Measurements from ENCODE around the gene FRMPD1. TPM values are rescaled to one million over a fixed set of nuclear protein-coding genes. Genes with fewer than 3 reads are reported as not detected.

Gene FRMPD1
- total and polyA plus RNA-seq, 2 donors (not counting 1 experiment from before 2014, with no cell fraction given): not detected

GRCh38 chr9:37679649-37680402 is 29.1 kb downstream of the FRMPD1 start:
- Histone ChIP-seq H3K4me3 (replicated peaks in 1 of 4; ENCODE audit: control extremely low read depth in 1 of 4, insufficient read depth in 1 of 4, low read depth in 3 of 4, low read length in 4 of 4) (no peak overlapping the region), H3K4me1 (ENCODE audit: control insufficient read depth, extremely low read depth, insufficient read depth, low read length) (no peaks in the 10 kb centered on the region), H3K79me2 (ENCODE audit: control insufficient read depth, insufficient read depth, low read length) (no peaks in the 10 kb centered on the region), H3K36me3 (ENCODE audit: control insufficient read depth, insufficient read depth, low read length) (no peaks in the 10 kb centered on the region), H3K27ac (ENCODE audit: insufficient read depth, low read length) (no peak overlapping the region), H3K27me3 (ENCODE audit: control insufficient read depth, insufficient read depth, low read length) (peaks cover 8% of the 10 kb centered on the region), H3K4me2 (ENCODE audit: extremely low read depth, insufficient read depth, low read length) (no peak overlapping the region), H2AFZ (ENCODE audit: low read length) (no peak overlapping the region), H3K9me3 (ENCODE audit: control insufficient read depth, insufficient read depth, low read depth, low read length) (no peaks in the 10 kb centered on the region), H3K9ac (ENCODE audit: insufficient read depth, low read length) (no peak overlapping the region), H4K20me1 (ENCODE audit: control insufficient read depth, extremely low read depth, insufficient read depth, low read length) (no peaks in the 10 kb centered on the region)
- no peak for DNase-seq (ENCODE audit: low read depth in 2 of 2)
- TF ChIP-seq EZH2 (IDR thresholded peaks at IDR 0.05; ENCODE audit: low read length, missing control alignments): no peak
- TF ChIP-seq CTCF (conservative IDR thresholded peaks at IDR 0.05 in 1 of 2, IDR thresholded peaks at IDR 0.05 in 1 of 2; ENCODE audit: low read depth in 1 of 2, low read length in 2 of 2): no peak

- Histone ChIP-seq H3K4me3 (replicated peaks in 1 of 4; ENCODE audit: control extremely low read depth in 1 of 4, insufficient read depth in 1 of 4, low read depth in 3 of 4, low read length in 4 of 4) (no peak overlapping the region), H3K27me3 (ENCODE audit: control insufficient read depth, insufficient read depth, low read length) (peaks cover 8% of the 10 kb centered on the region), H4K20me1 (ENCODE audit: control insufficient read depth, extremely low read depth, insufficient read depth, low read length) (no peaks in the 10 kb centered on the region), H3K4me1 (ENCODE audit: control insufficient read depth, extremely low read depth, insufficient read depth, low read length) (no peaks in the 10 kb centered on the region), H3K4me2 (ENCODE audit: extremely low read depth, insufficient read depth, low read length) (no peak overlapping the region), H3K36me3 (ENCODE audit: control insufficient read depth, insufficient read depth, low read length) (no peaks in the 10 kb centered on the region), H2AFZ (ENCODE audit: low read length) (no peak overlapping the region), H3K27ac (ENCODE audit: insufficient read depth, low read length) (no peak overlapping the region), H3K79me2 (ENCODE audit: control insufficient read depth, insufficient read depth, low read length) (no peaks in the 10 kb centered on the region), H3K9me3 (ENCODE audit: control insufficient read depth, insufficient read depth, low read depth, low read length) (no peaks in the 10 kb centered on the region), H3K9ac (ENCODE audit: insufficient read depth, low read length) (no peak overlapping the region)
- TF ChIP-seq EZH2 (IDR thresholded peaks at IDR 0.05; ENCODE audit: low read length, missing control alignments) (no peak), CTCF (conservative IDR thresholded peaks at IDR 0.05 in 1 of 2, IDR thresholded peaks at IDR 0.05 in 1 of 2; ENCODE audit: low read depth in 1 of 2, low read length in 2 of 2) (no peak)
- no peak for DNase-seq (ENCODE audit: low read depth in 2 of 2)
Observed at GRCh38 chr9:37682951-37683350, 32.2 kb downstream of the FRMPD1 start.

GRCh38 chr9:37683531-37684371 is 33.0 kb downstream of the FRMPD1 start:
- no peak overlapping the region for H3K4me3 ChIP-seq (replicated peaks in 1 of 4; ENCODE audit: control extremely low read depth in 1 of 4, insufficient read depth in 1 of 4, low read depth in 3 of 4, low read length in 4 of 4)
- no peak overlapping the region for H3K9ac ChIP-seq (ENCODE audit: insufficient read depth, low read length)
- no peak overlapping the region for H3K27ac ChIP-seq (ENCODE audit: insufficient read depth, low read length)
- H2AFZ ChIP-seq (ENCODE audit: low read length): no peak overlapping the region
- H3K36me3 ChIP-seq (ENCODE audit: control insufficient read depth, insufficient read depth, low read length): no peaks in the 10 kb centered on the region
- no peaks in the 10 kb centered on the region for H3K79me2 ChIP-seq (ENCODE audit: control insufficient read depth, insufficient read depth, low read length)
- H3K9me3 ChIP-seq (ENCODE audit: control insufficient read depth, insufficient read depth, low read depth, low read length): no peaks in the 10 kb centered on the region
- H3K27me3 ChIP-seq (ENCODE audit: control insufficient read depth, insufficient read depth, low read length): peaks cover 8% of the 10 kb centered on the region
- H3K4me2 ChIP-seq (ENCODE audit: extremely low read depth, insufficient read depth, low read length): no peak overlapping the region
- no peak for DNase-seq (ENCODE audit: low read depth in 2 of 2)
- H4K20me1 ChIP-seq (ENCODE audit: control insufficient read depth, extremely low read depth, insufficient read depth, low read length): no peaks in the 10 kb centered on the region
- TF ChIP-seq CTCF (conservative IDR thresholded peaks at IDR 0.05 in 1 of 2, IDR thresholded peaks at IDR 0.05 in 1 of 2; ENCODE audit: low read depth in 1 of 2, low read length in 2 of 2) (no peak), EZH2 (IDR thresholded peaks at IDR 0.05; ENCODE audit: low read length, missing control alignments) (no peak)
- H3K4me1 ChIP-seq (ENCODE audit: control insufficient read depth, extremely low read depth, insufficient read depth, low read length): no peaks in the 10 kb centered on the region

Measured in fibroblast of lung (primary cell).